ENCODE data around the gene CDRT15. TPM values are rescaled to one million over a fixed set of nuclear protein-coding genes. Genes with fewer than 3 reads are reported as not detected.
"Not testable (repeated sequence)": the region's sequence is repeated elsewhere in the genome, so short reads cannot be mapped to it uniquely, and the experiment has no call there.

The CDRT15 gene
- total RNA-seq, 1 donor from 2014 or later = not detected

DNA sequence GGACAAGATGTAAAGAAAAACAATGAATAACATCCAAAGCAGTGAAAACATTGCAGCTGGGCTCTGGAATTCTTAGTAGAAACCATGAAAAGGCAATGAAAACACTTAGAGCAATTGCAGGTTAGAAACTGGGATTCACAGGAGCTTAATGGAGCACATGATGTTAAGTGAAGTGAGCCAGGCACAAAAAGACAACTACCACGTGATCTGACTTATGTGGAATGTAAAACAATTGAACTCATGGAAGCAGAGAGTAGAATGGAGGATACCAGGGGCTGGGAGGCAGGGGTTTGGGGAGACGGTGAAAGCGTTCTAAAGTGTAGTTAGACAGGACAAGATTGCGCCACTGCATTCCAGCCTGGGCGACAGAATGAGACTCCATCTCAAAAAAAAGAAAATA, 2.6 kb upstream of the CDRT15 start:
- not testable (repeated sequence) for H3K27me3 ChIP-seq (ENCODE audit: control insufficient read depth in 3 of 3, insufficient read depth in 3 of 3, low read length in 3 of 3); H3K4me3 ChIP-seq (ENCODE audit: low read length in 3 of 3); H3K9ac ChIP-seq (ENCODE audit: low read depth in 1 of 3, low read length in 3 of 3); H3K4me1 ChIP-seq (ENCODE audit: control insufficient read depth in 3 of 3, insufficient read depth in 3 of 3, low read length in 3 of 3); H3K36me3 ChIP-seq (ENCODE audit: control insufficient read depth in 3 of 3, insufficient read depth in 3 of 3, low read length in 3 of 3); H3K9me3 ChIP-seq (ENCODE audit: control insufficient read depth in 3 of 3, low read length in 3 of 3); H3K27ac ChIP-seq (ENCODE audit: low read depth, low read length)

DNA sequence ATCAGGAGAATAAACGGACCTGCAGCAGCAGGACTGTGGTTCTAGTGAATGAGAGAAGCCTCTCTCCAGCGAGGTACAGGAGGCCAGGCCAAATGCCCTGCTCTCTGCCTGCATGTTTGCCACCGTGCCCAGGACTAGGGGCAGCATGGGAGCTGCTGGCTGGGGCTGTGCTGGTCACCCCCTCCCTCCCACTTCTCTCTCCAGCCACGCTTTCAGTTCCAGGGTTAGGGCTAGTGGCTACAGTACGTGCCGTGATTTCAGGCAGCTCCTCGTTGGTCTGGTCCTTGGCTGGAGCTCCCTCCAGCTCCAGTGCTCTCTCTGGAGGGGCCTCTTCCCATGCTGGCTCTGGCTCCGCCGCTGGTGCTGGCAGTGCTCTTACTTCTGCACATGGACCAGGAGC, 630 bp downstream of the CDRT15 start:
- not testable (repeated sequence) for H3K36me3 ChIP-seq (ENCODE audit: control insufficient read depth in 3 of 3, insufficient read depth in 3 of 3, low read length in 3 of 3); H3K9ac ChIP-seq (ENCODE audit: low read depth in 1 of 3, low read length in 3 of 3); H3K4me3 ChIP-seq (ENCODE audit: low read length in 3 of 3); H3K27me3 ChIP-seq (ENCODE audit: control insufficient read depth in 3 of 3, insufficient read depth in 3 of 3, low read length in 3 of 3); H3K27ac ChIP-seq (ENCODE audit: low read depth, low read length); H3K9me3 ChIP-seq (ENCODE audit: control insufficient read depth in 3 of 3, low read length in 3 of 3); H3K4me1 ChIP-seq (ENCODE audit: control insufficient read depth in 3 of 3, insufficient read depth in 3 of 3, low read length in 3 of 3)

DNA sequence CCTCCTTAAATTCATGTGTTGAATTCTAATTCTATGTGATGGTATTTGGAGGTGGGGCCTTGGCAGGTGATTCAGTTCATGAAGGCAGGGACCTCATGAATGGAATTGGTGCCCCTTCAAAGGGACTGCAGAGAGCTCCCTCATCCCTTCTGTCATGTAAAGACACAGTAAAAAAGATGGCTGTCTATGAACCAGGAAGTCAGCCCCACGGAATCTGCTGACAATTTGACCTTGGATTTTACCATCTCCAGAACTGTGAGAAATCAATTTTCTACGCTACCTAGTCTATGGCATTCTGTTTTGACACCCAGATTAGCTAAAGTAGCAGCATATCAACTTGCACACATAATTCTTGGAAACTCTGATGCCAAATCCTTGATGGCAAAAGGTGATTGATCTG, 1.6 kb downstream of the CDRT15 start:
- not testable (repeated sequence) for H3K27ac ChIP-seq (ENCODE audit: low read depth, low read length); H3K36me3 ChIP-seq (ENCODE audit: control insufficient read depth in 3 of 3, insufficient read depth in 3 of 3, low read length in 3 of 3); H3K9ac ChIP-seq (ENCODE audit: low read depth in 1 of 3, low read length in 3 of 3); H3K27me3 ChIP-seq (ENCODE audit: control insufficient read depth in 3 of 3, insufficient read depth in 3 of 3, low read length in 3 of 3); H3K4me1 ChIP-seq (ENCODE audit: control insufficient read depth in 3 of 3, insufficient read depth in 3 of 3, low read length in 3 of 3); H3K9me3 ChIP-seq (ENCODE audit: control insufficient read depth in 3 of 3, low read length in 3 of 3); H3K4me3 ChIP-seq (ENCODE audit: low read length in 3 of 3)

DNA sequence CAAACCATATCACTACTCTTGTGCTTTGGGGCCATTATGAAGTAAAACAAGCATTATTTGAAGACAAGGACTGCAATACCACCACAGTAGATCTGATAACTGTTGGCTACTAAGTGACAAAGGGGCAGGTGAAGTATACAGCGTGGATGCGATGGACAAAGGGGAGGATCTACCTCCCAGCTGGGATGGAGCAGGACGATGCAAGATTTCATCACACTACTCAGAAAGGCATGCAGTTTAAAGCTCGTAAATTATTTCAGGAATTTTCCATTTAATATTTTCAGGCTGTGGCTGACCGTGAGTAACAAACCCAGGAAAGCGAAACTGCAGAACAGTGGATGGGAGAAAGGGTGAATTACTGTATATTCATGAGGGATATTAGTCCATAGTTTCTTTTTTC, 5.5 kb downstream of the CDRT15 start:
- not testable (repeated sequence) for H3K9me3 ChIP-seq (ENCODE audit: control insufficient read depth in 3 of 3, low read length in 3 of 3); H3K4me1 ChIP-seq (ENCODE audit: control insufficient read depth in 3 of 3, insufficient read depth in 3 of 3, low read length in 3 of 3); H3K27ac ChIP-seq (ENCODE audit: low read depth, low read length); H3K36me3 ChIP-seq (ENCODE audit: control insufficient read depth in 3 of 3, insufficient read depth in 3 of 3, low read length in 3 of 3); H3K4me3 ChIP-seq (ENCODE audit: low read length in 3 of 3); H3K9ac ChIP-seq (ENCODE audit: low read depth in 1 of 3, low read length in 3 of 3); H3K27me3 ChIP-seq (ENCODE audit: control insufficient read depth in 3 of 3, insufficient read depth in 3 of 3, low read length in 3 of 3)

DNA sequence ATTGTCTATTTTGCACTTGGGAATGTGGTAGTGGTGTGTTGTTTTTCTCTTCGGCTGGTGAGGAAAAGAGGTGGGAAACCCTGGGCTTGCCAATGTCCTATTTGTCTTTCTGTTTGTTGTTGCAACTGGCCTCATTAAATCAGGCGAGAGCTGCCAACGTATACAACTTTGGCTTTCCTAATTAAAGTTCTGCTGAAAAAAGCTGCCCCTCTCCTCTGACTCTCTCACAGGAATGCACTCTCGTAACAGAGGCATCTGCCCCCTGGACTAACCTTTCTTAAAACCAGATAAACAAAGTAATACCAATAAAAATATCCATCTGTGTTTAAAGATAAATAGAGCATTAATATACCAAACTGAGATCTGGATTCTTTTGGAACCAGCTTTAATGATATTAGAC, 7.8 kb downstream of the CDRT15 start:
- no peaks in the 10 kb centered on the region for H3K9me3 ChIP-seq (ENCODE audit: control insufficient read depth in 3 of 3, low read length in 3 of 3)
- no peaks in the 10 kb centered on the region for H3K27me3 ChIP-seq (ENCODE audit: control insufficient read depth in 3 of 3, insufficient read depth in 3 of 3, low read length in 3 of 3)
- H3K27ac ChIP-seq (ENCODE audit: low read depth, low read length) = no peak overlapping the region
- no peaks in the 10 kb centered on the region for H3K4me1 ChIP-seq (ENCODE audit: control insufficient read depth in 3 of 3, insufficient read depth in 3 of 3, low read length in 3 of 3)
- H3K4me3 ChIP-seq (ENCODE audit: low read length in 3 of 3) = no peak overlapping the region
- no peak overlapping the region for H3K9ac ChIP-seq (ENCODE audit: low read depth in 1 of 3, low read length in 3 of 3)
- no peaks in the 10 kb centered on the region for H3K36me3 ChIP-seq (ENCODE audit: control insufficient read depth in 3 of 3, insufficient read depth in 3 of 3, low read length in 3 of 3)

DNA sequence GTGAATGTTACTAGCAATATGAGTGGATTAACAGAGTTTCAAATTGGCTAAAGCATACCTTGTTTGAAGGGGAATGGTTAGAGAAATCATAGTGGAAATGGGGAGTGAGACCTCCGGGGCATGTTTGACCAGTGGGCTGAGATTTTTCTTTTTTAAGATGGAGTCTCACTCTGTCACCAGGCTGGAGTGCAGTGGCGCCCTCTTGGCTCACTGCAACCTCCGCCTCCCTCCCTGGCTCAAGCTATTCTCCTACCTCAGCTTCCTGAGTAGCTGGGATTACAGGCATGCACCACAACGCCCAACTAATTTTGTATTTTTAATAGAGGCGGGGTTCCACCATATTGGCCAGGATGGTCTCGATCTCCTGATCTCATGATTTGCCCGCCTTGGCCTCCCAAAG, 9.6 kb downstream of the CDRT15 start:
- Histone ChIP-seq H3K4me1 (ENCODE audit: control insufficient read depth in 3 of 3, insufficient read depth in 3 of 3, low read length in 3 of 3) (no peaks in the 10 kb centered on the region), H3K27ac (ENCODE audit: low read depth, low read length) (no peak overlapping the region), H3K36me3 (ENCODE audit: control insufficient read depth in 3 of 3, insufficient read depth in 3 of 3, low read length in 3 of 3) (no peaks in the 10 kb centered on the region), H3K27me3 (ENCODE audit: control insufficient read depth in 3 of 3, insufficient read depth in 3 of 3, low read length in 3 of 3) (no peaks in the 10 kb centered on the region), H3K9me3 (ENCODE audit: control insufficient read depth in 3 of 3, low read length in 3 of 3) (no peaks in the 10 kb centered on the region), H3K9ac (ENCODE audit: low read depth in 1 of 3, low read length in 3 of 3) (no peak overlapping the region), H3K4me3 (ENCODE audit: low read length in 3 of 3) (no peak overlapping the region)

DNA sequence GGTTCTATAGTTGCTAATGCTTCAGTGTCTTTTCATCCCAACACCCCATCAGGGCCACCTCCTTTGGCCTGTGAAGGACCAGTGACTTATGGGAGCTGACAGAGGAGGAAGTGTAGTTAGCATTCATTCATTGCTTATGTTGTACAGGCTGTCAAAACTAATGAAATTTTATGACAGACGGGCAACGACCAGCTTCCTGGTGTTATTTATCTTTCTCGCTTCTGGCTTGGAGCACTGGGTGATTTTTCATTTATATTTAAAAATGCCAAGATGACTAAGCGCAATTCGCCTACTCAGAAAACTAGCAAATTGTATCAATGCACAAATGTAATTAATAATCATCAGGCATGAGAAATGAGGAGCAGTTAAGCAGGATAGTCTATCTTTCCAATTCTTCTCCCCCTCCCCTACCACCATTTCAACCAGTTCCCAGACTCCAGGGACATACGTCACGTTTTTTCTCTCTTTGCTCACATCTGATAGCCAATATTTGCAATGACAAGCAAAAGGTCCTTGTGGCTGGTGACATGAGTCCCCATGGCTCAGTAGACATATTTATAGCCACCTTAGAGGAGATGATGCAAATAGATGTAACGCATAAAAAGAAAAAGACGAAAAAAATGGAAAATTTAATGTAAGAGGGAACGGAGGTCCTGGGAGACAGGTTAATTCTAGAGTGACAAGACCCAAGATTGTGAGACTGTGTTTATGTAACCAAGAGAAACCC, 11.2 kb downstream of the CDRT15 start:
- Histone ChIP-seq H3K9ac (ENCODE audit: low read depth in 1 of 3, low read length in 3 of 3) (no peak overlapping the region), H3K36me3 (ENCODE audit: control insufficient read depth in 3 of 3, insufficient read depth in 3 of 3, low read length in 3 of 3) (no peaks in the 10 kb centered on the region), H3K4me1 (ENCODE audit: control insufficient read depth in 3 of 3, insufficient read depth in 3 of 3, low read length in 3 of 3) (no peaks in the 10 kb centered on the region), H3K4me3 (ENCODE audit: low read length in 3 of 3) (no peak overlapping the region), H3K27me3 (ENCODE audit: control insufficient read depth in 3 of 3, insufficient read depth in 3 of 3, low read length in 3 of 3) (no peaks in the 10 kb centered on the region), H3K27ac (ENCODE audit: low read depth, low read length) (no peak overlapping the region), H3K9me3 (ENCODE audit: control insufficient read depth in 3 of 3, low read length in 3 of 3) (no peaks in the 10 kb centered on the region)

DNA sequence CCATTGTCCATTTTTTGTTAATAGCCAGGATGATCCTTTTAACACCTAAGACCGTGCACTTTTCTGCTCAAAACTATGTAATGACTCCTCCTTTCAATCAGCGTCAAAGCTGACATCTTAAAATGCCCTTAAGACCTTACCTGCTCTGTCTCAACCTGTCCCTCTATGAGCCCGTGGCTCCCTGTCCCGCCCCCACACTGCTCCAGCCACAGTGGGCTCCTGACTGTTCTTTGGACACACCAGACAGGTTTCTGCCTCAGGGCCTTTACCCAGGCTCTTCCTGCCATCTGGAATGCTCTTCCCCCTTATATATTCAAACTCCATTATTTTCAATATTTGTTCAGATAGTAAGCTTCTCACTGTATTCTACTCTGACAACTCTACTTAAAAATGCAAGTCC, 14.1 kb downstream of the CDRT15 start:
- no peaks in the 10 kb centered on the region for H3K4me1 ChIP-seq (ENCODE audit: control insufficient read depth in 3 of 3, insufficient read depth in 3 of 3, low read length in 3 of 3)
- H3K4me3 ChIP-seq (ENCODE audit: low read length in 3 of 3) = no peak overlapping the region
- H3K27ac ChIP-seq (ENCODE audit: low read depth, low read length) = no peak overlapping the region
- no peaks in the 10 kb centered on the region for H3K9me3 ChIP-seq (ENCODE audit: control insufficient read depth in 3 of 3, low read length in 3 of 3)
- no peaks in the 10 kb centered on the region for H3K27me3 ChIP-seq (ENCODE audit: control insufficient read depth in 3 of 3, insufficient read depth in 3 of 3, low read length in 3 of 3)
- H3K36me3 ChIP-seq (ENCODE audit: control insufficient read depth in 3 of 3, insufficient read depth in 3 of 3, low read length in 3 of 3) = no peaks in the 10 kb centered on the region
- H3K9ac ChIP-seq (ENCODE audit: low read depth in 1 of 3, low read length in 3 of 3) = no peak overlapping the region

DNA sequence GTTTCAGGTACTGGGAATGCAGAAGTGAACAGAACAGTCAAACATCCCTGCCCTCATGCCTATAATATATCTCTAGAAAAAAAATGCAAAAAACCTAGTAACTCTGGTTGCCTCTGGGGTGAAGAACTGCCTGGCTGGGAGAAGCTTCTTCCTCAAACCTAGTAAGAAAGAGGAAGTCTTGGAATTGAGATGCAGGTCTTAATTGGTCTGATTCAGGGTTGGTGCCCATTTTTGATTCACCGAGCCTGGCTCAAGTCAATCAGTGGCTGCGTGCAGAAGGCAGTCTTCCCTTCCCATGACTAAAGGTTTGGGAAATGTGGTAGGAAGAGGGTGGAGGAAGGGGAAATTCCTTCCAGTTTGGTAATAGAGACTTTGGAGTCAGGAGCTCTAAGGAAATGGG, 22.4 kb downstream of the CDRT15 start:
- Histone ChIP-seq H3K27ac (ENCODE audit: low read depth, low read length) (no peak overlapping the region), H3K9ac (ENCODE audit: low read depth in 1 of 3, low read length in 3 of 3) (no peak overlapping the region), H3K4me3 (ENCODE audit: low read length in 3 of 3) (no peak overlapping the region), H3K9me3 (ENCODE audit: control insufficient read depth in 3 of 3, low read length in 3 of 3) (no peaks in the 10 kb centered on the region), H3K27me3 (ENCODE audit: control insufficient read depth in 3 of 3, insufficient read depth in 3 of 3, low read length in 3 of 3) (no peaks in the 10 kb centered on the region), H3K36me3 (ENCODE audit: control insufficient read depth in 3 of 3, insufficient read depth in 3 of 3, low read length in 3 of 3) (peaks cover 0 to 5% (median 3%) of the 10 kb centered on the region in 3 donors), H3K4me1 (ENCODE audit: control insufficient read depth in 3 of 3, insufficient read depth in 3 of 3, low read length in 3 of 3) (peaks cover 0 to 6% (median 0%) of the 10 kb centered on the region in 3 donors)

DNA sequence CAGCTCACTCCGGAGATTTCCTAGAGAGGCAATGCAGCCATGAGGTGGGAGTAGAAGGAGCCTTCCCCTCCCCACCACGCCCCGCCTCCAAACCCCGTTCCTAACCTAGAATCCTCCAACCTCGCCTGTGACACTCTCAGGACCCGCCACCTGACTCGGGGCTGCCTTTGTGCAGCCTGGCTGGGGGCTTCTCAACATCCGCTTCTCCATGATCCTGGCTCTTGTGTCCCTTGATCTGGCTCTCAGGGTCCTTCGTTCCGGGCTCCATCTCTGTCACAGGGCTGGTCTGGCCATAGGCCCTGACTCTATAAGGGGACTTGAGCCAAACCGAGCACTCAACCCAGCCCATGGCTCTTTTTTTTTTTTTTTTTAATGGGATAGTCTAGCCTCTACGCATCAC, 24.3 kb downstream of the CDRT15 start:
- Histone ChIP-seq H3K36me3 (ENCODE audit: control insufficient read depth in 3 of 3, insufficient read depth in 3 of 3, low read length in 3 of 3) (peaks cover under 1 to 8% (median 6%) of the 10 kb centered on the region in 3 donors), H3K27ac (ENCODE audit: low read depth, low read length) (no peak overlapping the region), H3K4me3 (ENCODE audit: low read length in 3 of 3) (no peak overlapping the region), H3K9ac (ENCODE audit: low read depth in 1 of 3, low read length in 3 of 3) (no peak overlapping the region), H3K4me1 (ENCODE audit: control insufficient read depth in 3 of 3, insufficient read depth in 3 of 3, low read length in 3 of 3) (peaks cover 0 to 6% (median 3%) of the 10 kb centered on the region in 3 donors), H3K9me3 (ENCODE audit: control insufficient read depth in 3 of 3, low read length in 3 of 3) (no peaks in the 10 kb centered on the region), H3K27me3 (ENCODE audit: control insufficient read depth in 3 of 3, insufficient read depth in 3 of 3, low read length in 3 of 3) (no peaks in the 10 kb centered on the region)

All from skeletal muscle tissue (tissue), 4 donors.